Renal pelvis (tissue), 4 donors: ENCODE results near the gene NFIX. TPM values are rescaled to one million over a fixed set of nuclear protein-coding genes. Genes with fewer than 3 reads are reported as not detected.

Source experiments
- DNase-seq: peaks from one replicate; pipeline ENCODE4 v3.0.0-alpha.2; 2013
- polyA plus RNA-seq, 3 donors: library from polyadenylated mRNA; unstranded; fragments of 120-200 nt; gene quantifications; one replicate each; pipeline ENCODE4 v1.2.1, GENCODE V29; 2013; ENCODE audit not compliant: insufficient read length in 3 of 3

The NFIX gene
- polyA plus RNA-seq, 3 donors: 14.8 to 19.2 (median 14.9) TPM

DNA sequence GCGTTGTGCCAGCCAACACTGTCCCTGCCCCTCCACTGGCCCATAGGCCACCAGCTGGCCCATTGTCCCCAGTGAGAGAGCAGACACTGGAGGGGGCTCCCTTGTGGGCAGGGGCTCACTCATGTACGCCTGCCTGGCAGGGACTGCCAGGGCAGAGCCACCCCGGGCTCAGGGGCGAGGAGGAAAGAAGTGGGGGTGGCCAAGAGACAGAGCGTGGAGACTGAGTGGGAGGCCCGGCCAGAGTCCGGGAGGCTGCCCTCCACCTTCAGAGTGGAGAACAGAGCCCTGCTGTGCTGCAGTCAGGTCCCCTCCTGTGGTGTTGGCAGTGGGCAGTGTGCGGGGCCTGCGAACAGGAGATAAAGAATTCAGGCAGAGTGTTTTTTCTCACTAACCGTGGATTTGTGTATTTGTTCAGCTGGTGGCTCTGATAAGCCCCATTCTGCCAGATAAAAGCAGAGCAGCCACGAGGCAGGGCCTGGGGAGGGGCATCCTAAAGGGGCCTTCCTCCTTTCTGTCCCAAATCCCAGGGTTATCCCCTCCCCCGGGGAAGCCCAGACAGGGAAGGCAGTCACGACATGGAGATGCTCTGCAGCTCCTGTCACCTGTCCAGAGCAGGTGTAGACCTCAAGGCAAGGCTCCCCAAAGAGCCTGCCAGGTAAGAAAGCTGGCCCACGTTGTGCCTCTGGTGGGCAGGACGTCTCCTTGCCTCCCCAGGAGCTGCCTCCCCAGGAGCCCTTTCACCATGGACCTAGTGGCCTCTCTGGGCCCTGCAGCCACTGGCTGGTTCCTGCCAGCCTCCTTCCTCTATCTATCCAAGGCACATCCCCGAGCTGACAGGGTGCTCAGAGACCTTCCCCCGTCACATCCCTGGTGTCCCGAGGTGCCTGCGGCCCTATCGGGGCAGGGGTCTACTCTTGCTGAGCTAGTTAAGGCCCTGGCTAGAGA lies 74.4 kb downstream of the NFIX start:
- no peak for DNase-seq

DNA sequence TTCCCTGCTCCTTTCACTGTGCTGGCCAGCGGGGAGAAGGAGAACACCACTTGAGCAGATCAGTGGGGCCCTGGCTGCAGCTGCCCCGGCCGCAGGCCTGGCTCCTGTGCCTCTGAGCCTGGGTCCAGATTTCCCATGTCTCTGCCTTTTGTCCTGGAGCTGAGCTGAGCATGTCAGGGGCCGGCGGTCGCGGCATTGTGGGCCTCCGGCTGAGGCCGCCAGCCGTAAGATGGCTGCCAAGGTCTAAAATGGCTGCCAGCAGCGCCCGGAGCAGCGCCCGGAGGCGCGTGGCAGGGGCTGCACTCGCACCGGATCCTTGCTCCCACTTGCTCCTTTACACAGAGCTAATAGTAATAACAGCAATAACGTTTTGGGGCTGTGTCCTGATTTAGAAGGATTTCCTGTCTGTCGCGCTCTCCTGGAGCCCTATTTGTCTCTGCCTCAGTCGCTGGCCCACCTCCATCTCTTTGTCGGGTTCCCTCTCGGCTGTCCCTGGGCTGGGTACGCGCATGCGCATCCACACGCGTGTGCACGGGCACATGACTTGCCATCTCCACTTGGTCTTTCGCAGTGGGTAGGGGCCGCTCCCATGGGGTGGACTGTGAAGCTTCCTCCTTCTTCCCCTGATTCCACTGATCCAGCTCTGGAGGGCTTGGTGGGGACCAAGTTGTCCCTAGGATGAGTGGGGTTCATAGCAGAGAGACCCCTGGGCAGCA lies 75.3 kb downstream of the NFIX start:
- DNase-seq: no peak

DNA sequence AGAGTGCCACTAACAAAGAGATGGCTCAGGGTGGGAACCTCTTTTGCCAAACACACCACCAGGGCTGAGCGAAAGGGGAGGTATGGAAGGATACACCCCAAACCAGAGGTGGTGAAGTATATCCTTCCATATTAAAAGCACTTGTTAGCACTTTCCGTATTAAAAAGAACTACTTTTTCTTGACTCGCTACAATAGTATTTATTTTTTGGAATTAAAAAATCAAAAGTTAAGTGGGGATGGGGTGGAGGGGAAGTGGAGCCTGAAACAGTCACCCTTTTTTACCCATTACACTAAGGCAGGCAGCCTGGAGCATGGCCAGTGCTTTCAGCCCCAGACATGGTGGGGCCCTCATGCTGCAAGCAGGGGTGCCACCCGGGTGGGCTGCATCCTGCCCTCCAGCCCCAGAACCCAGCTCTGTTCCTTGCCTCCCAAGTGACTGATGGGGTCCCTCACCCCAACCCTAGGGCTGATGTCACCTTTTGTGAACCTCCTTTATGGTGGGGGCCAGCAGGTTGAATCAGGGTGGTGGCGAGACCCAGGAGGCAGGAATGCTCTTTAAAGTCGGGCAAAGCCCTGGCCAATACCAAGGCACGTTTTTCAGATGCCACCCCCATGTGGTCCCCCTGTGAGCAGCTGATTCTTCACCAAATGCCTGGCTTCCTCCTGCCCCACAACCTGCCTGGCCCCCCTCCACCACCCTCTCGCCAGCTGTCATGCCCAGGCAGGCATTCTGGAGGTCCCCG lies 76.3 kb downstream of the NFIX start:
- no peak for DNase-seq

DNA sequence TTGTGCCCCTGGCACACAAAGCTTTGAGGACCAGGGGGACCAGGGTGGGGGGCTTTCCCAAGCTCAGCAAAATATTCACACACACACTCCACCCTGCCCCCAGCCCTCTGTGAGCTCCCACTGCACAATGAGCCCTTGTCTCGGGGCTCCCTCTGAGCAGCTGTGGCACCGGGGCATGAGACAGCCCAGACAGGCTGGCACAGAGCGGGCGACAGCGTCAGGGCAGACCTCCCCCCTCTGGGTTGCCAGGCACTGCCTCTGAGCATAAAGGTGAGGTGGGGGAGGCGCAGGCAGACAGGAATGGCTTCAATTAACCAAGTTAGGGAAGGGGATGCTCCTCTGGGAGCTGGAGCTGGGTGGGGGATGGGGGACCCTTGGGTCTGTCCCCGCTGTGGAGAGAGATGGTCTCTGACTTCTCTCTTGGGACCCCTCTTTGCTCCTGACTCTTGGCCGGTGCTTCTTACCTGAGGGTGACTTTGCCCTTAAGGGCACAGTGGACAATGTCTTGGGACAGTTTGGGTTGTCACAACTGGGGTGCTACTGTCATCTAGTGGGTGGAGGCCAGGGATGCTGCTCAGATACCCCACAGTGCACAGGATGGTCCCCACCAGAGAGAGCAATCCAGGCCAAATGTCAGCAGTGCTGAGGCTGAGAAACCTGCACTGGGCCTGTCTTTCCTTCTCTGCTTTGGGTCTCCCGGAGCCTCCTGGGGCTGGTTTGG lies 77.1 kb downstream of the NFIX start:
- DNase-seq: no peak

DNA sequence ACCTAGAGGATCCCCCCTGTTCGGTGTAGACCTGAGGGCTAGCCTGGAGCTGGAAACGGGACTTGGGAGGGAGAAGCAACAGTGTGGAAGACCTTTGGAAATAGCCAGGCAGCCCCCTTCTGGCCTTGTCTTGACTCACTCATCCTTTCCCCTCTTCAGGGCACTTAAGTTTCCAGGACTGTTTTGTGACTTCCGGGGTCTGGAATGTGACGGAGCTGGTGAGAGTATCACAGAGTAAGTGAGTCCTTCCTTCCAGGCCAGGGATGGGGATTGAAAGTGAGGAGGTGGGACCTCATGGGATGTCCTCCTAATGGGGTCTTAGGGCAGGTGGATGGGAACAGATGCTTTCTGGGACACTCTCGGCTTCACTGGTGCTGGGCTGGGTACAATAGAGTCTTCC lies 78.0 kb downstream of the NFIX start:
- no peak for DNase-seq

DNA sequence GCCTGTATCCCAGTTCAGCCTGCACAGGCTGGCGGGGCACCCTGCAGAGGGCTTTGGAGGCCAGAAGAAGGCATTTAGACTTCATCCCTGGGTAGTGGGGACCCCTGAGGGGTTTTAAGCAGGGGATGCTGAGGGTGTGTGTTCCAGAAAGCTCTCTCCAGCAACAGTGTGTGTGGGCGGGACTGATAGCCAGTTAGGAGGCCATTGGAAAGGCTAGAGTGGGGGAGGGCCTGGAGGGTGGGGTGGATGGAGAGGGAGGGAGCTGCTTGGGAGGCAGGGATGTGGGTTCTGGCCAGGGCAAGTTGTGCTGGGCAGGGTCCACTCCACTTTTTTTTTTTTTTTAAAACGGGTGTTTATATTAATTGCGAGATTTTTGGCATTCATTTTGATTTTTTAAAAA lies 79.1 kb downstream of the NFIX start:
- DNase-seq: no peak

DNA sequence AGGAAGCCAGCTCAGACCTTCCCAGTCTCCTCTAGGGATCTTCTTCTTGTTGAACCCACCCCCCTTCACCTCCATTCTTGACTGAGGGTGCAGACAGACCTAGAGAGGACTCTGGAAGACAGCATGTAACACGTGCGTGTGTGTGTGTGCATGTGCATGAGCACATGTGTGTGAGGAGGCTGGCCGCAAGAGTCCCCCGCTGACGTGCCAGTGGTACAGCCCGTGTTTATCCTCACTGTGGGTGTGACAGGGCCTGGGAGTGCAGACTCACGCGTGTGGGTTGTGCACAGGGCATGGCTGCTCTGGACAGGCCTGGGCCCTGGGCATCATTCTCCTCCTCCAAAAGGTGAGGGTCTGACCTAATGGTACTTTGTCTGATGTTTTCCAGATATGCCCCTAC lies 81.0 kb downstream of the NFIX start:
- no peak for DNase-seq

DNA sequence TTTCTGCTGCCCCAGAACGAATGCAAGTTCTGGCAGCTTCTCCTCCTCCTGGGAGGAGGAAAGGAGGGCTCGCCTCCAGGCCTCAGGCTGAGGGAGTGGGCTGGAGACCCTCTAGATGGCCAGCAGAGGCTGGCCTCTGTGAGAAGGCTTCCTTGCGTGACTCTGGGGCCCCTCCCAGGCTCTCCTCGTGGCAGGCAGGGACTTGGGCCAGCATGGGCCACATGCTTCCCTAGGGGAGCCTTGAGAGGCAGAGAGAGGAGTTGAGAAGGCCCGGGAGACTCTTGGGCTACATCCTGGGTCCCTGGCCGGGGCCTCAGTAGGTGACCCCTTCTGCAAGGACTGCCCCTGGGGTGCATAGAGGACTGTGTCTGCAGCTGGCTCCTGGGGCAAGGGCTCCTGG lies 81.5 kb downstream of the NFIX start:
- DNase-seq: no peak

DNA sequence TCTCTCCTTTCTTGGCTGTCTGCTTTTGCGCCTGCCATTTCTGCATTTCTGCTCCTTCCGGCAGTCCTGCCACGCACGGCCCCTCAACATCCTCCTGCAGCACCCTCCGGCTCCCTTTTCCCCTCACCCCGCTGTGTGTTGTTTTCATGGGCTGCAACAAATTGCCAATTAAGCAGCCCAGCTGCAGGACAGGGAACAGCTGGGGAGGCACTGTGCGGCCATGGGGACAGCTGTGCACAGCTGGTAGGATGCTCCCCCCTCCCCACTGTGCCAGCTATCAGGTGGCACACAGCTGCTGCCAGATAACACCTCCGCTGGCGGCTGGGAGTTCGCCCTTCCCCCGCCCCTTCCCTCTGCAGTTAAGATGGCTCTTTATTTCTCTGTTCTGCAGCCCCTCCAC lies 82.0 kb downstream of the NFIX start:
- no peak for DNase-seq

DNA sequence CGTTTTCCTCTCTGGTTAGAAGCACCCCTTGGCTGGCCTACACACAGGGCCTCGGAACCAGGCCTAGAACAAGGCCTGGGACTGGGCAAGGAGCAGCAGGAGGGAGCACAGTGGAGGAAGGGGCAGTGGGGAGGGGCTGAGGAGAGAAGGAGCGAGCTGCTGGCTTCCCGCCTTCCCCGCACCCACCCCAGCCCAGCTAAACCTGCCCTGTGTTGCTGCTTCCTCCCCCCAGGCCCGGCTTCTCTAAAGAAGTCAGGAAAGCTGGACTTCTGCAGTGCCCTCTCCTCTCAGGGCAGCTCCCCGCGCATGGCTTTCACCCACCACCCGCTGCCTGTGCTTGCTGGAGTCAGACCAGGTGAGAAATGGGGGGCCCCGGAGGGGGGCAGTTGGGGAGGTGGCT lies 83.1 kb downstream of the NFIX start:
- no peak for DNase-seq

DNA sequence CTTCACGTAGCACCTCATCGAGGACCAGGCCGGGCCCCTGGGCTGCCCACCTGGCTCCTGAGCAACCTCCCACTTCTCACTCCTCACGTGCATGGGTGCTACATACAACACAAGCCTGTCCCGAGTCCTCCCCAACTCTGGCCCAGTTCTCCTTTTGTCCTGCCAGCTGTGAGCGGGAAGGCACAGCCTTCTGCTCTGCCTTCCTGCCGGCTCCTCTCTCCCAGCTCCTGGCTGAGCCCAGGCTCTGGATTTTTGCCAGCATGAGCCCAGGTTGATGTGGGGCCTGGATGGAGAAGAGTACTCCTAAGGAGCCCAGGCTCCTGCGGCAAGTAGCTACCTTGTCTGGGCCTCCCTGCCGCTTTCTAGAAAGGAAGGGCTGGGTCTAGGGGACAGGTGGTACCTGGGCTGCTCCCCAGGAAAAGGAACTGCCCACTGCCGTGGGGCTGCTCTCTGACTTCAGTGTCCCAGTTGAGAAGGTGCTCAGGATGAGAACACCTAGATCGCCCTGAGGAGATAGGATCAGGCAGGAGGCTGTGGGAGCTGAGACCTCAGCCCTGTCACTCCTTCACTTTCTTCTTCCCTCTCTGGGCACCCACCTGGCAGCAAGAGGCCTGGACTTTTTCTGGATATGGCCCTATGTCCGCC lies 83.7 kb downstream of the NFIX start:
- no peak for DNase-seq

DNA sequence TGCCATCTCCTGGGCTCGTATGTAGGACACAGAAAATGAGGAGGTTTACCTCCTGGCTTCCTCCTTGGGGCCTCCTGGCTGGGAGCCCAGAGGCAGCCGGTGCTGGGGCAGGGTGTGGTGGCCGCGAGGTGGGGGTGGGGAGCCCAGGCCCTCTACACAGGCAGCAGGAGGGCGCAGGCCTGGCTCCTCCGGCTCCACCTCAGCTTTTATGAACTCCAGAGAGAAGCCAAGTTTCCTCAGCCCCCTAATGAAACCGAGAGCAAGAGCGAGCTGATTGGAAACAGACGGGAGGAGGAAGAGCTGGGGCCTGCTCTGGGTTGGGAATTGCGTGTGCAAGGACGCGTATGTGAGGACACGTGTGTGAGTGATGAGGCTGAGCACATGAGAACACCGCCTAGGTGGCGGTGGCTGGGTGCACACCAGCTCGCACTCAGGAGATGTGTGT lies 84.3 kb downstream of the NFIX start:
- no peak for DNase-seq

DNA sequence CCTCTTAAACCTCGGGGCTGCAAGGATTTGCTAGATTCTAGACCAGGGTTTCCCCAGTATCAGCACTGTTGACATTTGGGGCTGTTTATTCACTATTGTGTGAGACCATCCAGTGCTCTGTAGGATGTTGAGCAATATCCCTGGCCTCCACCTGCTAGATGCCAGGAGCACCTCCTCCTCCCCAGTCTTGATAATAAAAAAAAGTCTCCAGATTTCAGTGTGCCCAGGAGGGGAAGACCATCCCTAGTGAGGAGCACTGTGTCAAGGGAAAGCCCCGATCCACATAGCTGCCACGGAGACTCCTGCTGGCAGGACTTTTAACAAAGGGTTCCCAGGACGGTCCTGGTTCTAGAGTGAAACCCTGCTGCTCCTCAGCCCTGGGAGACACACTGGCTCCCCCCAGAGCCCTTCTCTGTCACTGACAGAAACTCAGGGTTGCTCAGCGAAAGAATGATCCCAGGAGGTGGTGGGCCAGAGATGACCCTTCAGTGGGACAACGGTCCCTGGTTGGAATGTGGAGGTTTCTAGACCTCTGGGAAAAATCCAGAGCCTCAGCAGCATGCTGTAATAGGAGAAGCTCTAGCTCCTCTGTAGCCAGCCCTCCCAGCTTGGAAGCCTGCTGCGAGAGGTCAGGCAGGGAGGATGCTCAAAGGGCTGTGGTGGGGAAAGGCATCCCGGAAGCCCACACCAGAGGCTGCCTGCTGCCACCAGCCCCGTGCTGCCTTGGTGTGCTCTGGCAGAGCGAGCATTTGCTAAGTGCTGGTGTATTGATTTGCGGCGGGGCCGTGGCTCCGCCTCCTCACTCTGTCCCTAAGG lies 87.1 kb downstream of the NFIX start:
- DNase-seq: no peak

DNA sequence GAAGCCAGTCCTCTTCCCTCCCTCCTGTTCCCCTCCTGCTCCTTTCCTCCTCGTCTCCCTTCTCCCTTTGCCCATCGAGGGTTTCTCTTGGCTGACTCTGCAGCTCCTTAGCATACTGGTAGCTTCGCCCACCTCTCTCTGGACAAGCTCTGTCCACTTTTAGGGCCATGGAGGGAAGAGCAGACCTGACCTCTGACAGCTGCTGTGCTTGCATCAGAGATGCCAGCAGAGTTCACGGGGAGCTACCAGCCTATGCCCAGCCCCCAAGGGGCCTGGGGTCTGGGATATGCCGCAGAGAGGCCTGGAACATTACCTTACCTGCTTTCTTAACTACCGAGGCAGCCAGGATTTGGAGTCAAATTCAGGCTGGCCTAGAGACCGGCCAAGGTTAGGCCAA lies 87.7 kb downstream of the NFIX start:
- no peak for DNase-seq

DNA sequence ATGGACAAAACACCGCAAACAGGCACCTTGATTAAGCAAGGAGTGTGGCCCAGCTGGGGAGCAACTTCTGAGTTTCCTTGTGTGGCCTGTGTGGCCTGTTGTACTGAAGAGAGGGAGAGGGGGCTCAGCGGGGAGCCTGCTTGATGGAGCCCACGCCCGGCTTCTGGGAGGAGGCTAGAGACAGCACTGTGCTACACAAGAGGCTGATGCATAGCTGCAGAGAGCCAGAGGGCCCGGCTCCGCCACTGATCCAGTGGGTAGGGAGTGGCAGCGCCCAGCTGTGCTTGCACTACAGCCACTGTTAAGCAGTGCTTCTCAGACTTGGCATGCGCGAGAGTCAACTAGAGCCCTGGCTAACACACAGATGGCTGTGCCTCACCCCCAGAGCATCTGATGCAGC lies 88.4 kb downstream of the NFIX start:
- DNase-seq: no peak

DNA sequence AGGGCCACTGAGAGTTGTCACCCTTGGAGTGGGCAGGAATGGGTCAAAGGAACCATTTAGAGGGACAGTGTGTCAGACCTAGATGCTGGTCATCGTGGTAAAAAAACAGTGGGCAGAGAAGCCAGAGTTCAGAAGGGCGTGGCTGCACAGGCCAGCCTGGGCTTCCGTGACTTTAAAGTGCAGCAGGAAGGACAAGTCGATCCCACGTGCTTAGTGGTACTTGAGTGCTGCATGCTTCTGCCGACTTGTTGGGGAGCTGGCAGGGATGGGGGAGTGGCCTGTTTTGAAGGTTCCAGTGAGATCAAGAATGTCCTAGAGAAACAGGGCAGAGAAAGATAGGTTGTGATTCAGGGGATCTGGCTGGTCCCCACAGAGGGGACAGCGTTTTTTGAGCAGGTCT lies 90.4 kb downstream of the NFIX start:
- DNase-seq: no peak

DNA sequence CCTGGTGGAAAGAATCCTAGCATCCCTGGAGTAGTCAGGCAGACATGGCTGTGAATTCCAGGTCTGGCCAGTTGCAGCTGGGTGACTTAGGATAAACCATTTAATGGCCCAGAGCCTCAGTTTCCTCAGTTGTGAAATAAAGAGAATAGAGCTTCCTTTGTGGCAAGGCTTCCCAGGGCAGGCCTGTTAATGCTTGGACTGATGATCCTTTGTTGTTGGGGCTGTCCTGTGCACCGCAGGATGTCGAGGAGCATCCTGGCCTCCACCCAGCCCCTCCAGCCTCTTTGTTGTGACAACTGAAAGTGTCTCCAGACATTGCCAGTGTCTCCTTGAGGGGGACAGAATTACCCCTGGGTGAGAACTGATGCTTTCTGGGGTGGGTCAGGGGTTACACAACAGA lies 91.1 kb downstream of the NFIX start:
- no peak for DNase-seq

DNA sequence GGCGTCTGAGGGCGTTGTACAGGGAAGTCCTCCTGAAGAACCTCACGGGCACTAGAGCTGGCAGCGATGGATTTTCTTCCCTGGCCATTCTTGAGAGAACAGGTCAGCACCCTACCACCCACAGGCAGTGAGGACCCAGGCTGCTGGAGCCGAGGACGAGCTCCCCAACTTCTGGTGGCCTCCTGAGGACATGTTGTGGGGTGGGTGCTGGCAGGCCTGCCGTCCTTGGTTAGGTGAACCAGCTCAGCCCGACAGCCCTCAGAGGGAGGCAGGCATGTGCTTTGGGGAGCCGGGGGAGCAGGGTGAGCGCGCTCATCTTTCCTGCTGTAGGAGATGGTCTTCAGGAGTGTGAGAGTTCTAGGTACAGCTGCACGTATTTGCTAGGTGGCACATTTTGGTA lies 92.0 kb downstream of the NFIX start:
- DNase-seq: no peak

DNA sequence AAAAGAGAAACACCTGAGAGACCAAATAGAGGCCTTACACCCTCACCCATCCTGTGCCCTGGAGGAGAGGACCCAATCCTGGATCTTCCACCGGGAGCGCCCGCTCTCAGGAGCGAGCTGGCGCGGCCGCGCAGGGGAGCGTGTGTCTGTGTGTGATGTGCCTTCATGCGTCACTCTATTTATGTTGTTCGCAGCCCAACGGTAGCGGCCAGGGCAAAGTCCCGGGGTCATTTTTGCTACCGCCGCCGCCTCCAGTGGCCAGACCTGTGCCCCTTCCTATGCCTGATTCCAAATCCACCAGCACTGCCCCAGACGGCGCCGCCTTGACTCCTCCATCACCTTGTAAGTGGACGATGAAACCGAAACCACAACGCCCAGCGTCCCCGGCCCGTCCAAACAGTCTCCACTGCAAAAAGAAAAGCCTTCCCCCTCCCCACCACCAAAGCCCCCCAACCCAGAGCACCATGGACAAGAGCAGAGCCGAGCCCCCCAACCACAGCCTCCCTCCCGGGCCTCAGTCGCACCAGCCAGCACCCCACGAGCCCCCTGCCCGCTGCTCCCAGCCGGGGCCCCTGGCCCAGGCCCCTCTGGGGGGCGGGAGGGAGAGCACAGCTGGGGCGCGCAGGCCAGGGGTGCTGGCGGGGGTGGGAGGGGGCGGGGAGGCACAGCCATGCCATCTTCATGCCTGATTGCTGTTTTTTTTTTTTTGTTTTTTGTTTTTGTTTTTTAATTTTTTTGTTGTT lies 92.7 kb downstream of the NFIX start:
- no peak for DNase-seq
